Stimulated activated CD4-positive, alpha-beta T cell treated with anti-CD3 and anti-CD28 coated beads, TNF-alpha, amount 100 ng/mL, for 1 hour (primary cell): ENCODE data around the gene DNAH8.
"Not testable (repeated sequence)": the region's sequence is repeated elsewhere in the genome, so short reads cannot be mapped to it uniquely, and the experiment has no call there.

ENCODE experiments used
- DNase-seq, 3 donors: peaks; one replicate each; pipeline ENCODE4 v3.0.0-alpha.2; 2020; ENCODE audit warnings: low read depth in 3 of 3, low spot score in 1 of 3

The DNAH8 gene

DNA sequence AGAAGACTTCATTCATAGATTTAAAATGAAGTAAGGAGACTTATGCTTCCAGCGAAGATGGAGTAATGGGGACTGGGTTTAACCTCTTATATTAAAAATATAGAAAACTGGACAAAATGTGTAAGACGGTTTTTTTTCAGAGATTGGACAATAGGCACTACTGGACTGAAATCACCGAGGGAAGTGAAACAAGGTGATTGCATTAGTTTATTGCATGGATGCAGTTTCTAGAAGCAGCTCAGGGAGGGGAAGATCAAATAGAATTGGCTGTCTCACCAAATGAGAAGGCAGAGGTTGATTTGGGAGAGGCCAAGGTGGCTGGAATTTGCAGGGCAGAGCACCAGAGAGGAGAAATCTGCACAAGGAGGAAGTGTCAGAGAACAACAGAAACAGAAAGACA lies 162.6 kb downstream of the DNAH8 start:
- no peak for DNase-seq

- DNase-seq = no peak
These were observed 167.0 kb downstream of the DNAH8 start for GRCh38 chr6:38882157-38882556.

- no peak for DNase-seq
These were observed 182.4 kb downstream of the DNAH8 start for GRCh38 chr6:38897507-38897906.

- no peak for DNase-seq
These were observed 186.9 kb downstream of the DNAH8 start for GRCh38 chr6:38901802-38902522.

DNA sequence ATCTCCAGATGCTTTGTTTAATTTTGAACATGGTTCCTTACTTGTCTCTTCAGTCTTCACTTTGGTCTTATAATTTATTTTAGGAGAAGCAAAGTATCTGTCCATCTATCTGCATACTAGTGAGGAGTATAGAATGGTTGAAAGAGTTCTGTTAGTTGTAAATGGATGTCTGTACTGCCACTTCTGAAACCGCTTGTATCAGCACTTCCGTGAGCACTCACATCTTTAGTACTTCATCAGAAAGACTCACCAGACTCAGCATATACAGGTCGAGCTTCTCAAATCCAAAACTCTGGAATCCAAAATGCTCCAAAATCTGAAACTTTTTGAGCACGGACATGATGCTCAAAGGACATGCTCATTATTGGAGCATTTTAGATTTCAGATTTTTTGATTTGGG lies 191.5 kb downstream of the DNAH8 start:
- no peak for DNase-seq

DNA sequence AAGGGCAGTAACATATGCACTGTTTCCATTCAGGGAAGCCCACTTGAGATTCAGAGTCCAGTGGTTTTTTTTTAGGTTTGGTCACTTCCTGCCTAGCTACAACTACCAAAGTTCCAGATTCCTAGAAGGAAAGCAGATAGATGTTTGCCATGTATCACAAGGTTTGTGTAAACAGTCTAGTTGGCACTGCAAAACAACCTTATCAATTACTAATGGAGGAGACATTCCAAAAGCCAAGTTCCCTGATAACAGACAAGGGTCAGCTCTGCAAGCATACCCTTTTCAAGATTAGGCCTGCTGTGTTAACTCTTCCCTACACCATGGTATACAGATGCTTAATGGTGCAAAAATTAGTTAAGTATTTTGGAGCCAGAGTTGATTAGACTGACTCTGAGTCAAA lies 192.2 kb downstream of the DNAH8 start:
- no peak for DNase-seq

- DNase-seq = no peak
These were observed 194.1 kb downstream of the DNAH8 start for GRCh38 chr6:38909015-38909730.

- no peak for DNase-seq
These were observed 195.1 kb downstream of the DNAH8 start for GRCh38 chr6:38910207-38910606.

DNA sequence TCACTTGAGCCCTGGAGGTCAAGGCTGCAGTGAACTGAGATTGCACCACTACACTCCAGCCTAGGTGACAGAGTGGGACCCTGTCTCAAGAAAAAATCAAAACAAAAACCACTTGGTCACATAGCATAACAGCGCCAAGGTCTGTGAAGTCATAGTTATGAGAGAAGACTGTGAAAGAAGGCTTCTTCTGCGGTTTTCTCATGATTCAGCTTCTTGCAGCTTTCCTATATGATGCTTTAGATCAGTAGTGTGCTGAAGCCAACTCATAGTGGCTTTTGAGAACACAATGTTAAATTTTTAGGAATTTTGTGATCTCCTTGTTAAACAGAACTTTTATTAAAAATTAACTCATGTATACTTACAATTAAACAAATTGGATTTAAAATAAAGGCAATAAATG lies 197.3 kb downstream of the DNAH8 start:
- no peak for DNase-seq

- DNase-seq = no peak
These were observed 200.3 kb downstream of the DNAH8 start for GRCh38 chr6:38915205-38915925.

- DNase-seq = not testable (repeated sequence)
These were observed 206.4 kb downstream of the DNAH8 start for GRCh38 chr6:38921540-38921939.

GRCh38 chr6:38924791-38925509 lies 209.8 kb downstream of the DNAH8 start:
- no peak for DNase-seq

DNA sequence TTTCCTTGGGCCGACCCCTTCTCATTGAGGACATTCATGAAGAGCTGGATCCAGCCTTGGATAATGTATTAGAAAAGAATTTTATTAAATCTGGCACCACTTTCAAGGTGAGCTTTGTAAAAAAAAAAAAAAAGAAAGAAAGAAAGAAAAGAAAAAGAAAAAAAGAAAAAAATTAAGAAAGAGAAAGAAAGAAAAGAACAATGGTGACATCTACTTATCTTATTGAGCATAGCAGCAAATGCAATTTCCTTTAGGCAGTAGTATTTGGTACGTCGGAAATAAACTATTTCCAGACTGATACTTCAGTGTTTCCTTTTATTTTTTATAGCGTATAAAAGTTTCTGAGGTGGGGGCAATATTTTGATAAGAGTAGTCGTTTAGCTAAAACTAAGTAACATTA lies 214.4 kb downstream of the DNAH8 start:
- DNase-seq = no peak

- no peak for DNase-seq
These were observed 218.3 kb downstream of the DNAH8 start for GRCh38 chr6:38933426-38933825.

DNA sequence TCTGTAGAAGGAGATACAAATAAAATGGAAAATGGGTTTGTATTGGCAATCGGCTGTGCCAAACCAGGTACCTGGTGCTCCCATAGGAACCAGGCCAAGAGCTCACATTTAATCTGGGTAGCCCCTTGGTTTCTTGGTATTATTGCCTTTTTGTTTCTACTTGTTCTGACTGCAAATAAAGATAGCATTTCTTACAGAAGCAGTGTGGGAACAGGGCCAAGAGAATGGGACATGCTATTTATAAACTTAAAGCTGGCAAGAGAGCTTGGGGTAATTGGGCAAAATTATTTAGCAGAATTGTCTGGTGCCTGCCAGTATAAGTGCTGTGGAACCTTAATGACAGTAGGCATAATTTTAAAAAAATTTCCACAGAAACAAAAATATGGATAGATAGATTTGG lies 219.9 kb downstream of the DNAH8 start:
- no peak for DNase-seq

GRCh38 chr6:38937839-38938613 lies 222.9 kb downstream of the DNAH8 start:
- no peak for DNase-seq

GRCh38 chr6:38938741-38939140 lies 223.6 kb downstream of the DNAH8 start:
- no peak for DNase-seq

DNA sequence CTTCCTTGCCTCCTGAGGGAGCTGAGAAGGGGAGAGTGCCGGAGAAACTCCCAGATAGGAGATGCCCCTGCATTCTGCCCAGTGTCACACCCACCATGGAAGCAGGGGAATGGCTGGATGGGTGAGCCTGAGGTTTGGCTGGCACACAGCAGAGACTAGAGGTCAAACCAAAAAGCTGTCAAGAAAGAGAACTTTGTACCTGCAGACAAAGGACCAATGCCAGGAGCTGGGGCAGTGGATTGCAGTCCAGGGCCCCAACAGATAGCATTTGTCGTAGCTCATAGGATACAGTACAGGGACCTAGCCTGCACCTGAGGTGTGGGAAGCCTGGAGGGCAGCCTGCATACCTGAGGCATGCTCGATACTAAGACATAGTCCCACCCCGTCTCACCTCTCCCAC lies 227.3 kb downstream of the DNAH8 start:
- DNase-seq = no peak

- no peak for DNase-seq
These were observed 227.9 kb downstream of the DNAH8 start for GRCh38 chr6:38942965-38943364.

- no peak for DNase-seq
These were observed 228.9 kb downstream of the DNAH8 start for GRCh38 chr6:38943964-38944363.
